Esophagus muscularis mucosa (tissue), 4 donors: ENCODE measurements around the gene JMJD1C.

Experiments used
- CTCF ChIP-seq, 3 experiments: fragments of 200-600 bp in 2 of 3; fragments of 450-650 bp in 1 of 3; sonication (generic) in 2 of 3; IDR thresholded peaks; one replicate each; pipeline ENCODE4 v1.5.1; 2017 to 2019; ENCODE audit warnings: antibody characterized with exemption in 3 of 3, mild to moderate bottlenecking in 2 of 3, moderate library complexity in 1 of 3
- EP300 ChIP-seq: sonication (generic); formaldehyde crosslinking; IDR thresholded peaks from one replicate; pipeline ENCODE4 v1.6.1; 2017; ENCODE audit warnings: antibody characterized with exemption
- POLR2A ChIP-seq: fragments of 450-650 bp; IDR thresholded peaks from one replicate; pipeline ENCODE4 v1.6.1; 2017; ENCODE audit warnings: antibody characterized with exemption, moderate library complexity, mild to moderate bottlenecking, low read depth
- POLR2AphosphoS5 ChIP-seq, 2 donors: sonication (generic); formaldehyde crosslinking; IDR thresholded peaks; one replicate each; pipeline ENCODE4 v1.6.1; 2017; ENCODE audit warnings: antibody characterized with exemption in 2 of 2

GRCh38 chr10:63319231-63319630 lies 146.5 kb downstream of the JMJD1C start:
- TF ChIP-seq POLR2A: no peak
- TF ChIP-seq CTCF (IDR thresholded peaks at IDR 0.05): no peak
- no peak for TF ChIP-seq EP300
- no peak for TF ChIP-seq POLR2AphosphoS5 (IDR thresholded peaks at IDR 0.05)
